Stimulated activated CD8-positive, alpha-beta memory T cell treated with anti-CD3 and anti-CD28 coated beads, Interleukin-2, amount 100 ng/mL, for 1 hour (primary cell): ENCODE measurements around the gene RNASEH1.
A peak's percentile ranks its signal among the peaks of the same experiment; 100 is the strongest.
"Not testable (repeated sequence)": the region's sequence is repeated elsewhere in the genome, so short reads cannot be mapped to it uniquely, and the experiment has no call there.

Experiments
- DNase-seq, 2 donors: peaks; one replicate each; pipeline ENCODE4 v3.0.0-alpha.2; 2020; ENCODE audit warnings: low read depth in 2 of 2

Gene RNASEH1

GRCh38 chr2:3589086-3589485, 31.0 kb upstream of the RNASEH1 start:
- no peak for DNase-seq

GRCh38 chr2:3588084-3588483, 30.0 kb upstream of the RNASEH1 start:
- no peak for DNase-seq

- no peak for DNase-seq
Observed at GRCh38 chr2:3587432-3587831, 29.3 kb upstream of the RNASEH1 start.

GRCh38 chr2:3587021-3587420, 28.9 kb upstream of the RNASEH1 start:
- no peak for DNase-seq

GRCh38 chr2:3586220-3586619, 28.1 kb upstream of the RNASEH1 start:
- DNase-seq: no peak

GRCh38 chr2:3585261-3586109, 27.4 kb upstream of the RNASEH1 start:
- no peak for DNase-seq

- DNase-seq: no peak
Observed at GRCh38 chr2:3584608-3585260, 26.6 kb upstream of the RNASEH1 start.

- no peak for DNase-seq
Observed at GRCh38 chr2:3584076-3584475, 25.9 kb upstream of the RNASEH1 start.

GRCh38 chr2:3581367-3582262, 23.5 kb upstream of the RNASEH1 start:
- no peak for DNase-seq

GRCh38 chr2:3580449-3580848, 22.3 kb upstream of the RNASEH1 start:
- DNase-seq: no peak

- no peak for DNase-seq
Observed at GRCh38 chr2:3578987-3579386, 20.9 kb upstream of the RNASEH1 start.

- DNase-seq: not testable (repeated sequence)
Observed at GRCh38 chr2:3576263-3576630, 18.1 kb upstream of the RNASEH1 start.

GRCh38 chr2:3575534-3576262, 17.6 kb upstream of the RNASEH1 start:
- DNase-seq: no peak

- DNase-seq: no peak
Observed at GRCh38 chr2:3574155-3574554, 16.0 kb upstream of the RNASEH1 start.

GRCh38 chr2:3572620-3573019, 14.5 kb upstream of the RNASEH1 start:
- no peak for DNase-seq

- DNase-seq: no peak
Observed at GRCh38 chr2:3571284-3571683, 13.2 kb upstream of the RNASEH1 start.

GRCh38 chr2:3569656-3570055, 11.5 kb upstream of the RNASEH1 start:
- DNase-seq: not testable (repeated sequence)

- no peak for DNase-seq
Observed at GRCh38 chr2:3566806-3567205, 8.7 kb upstream of the RNASEH1 start.

GRCh38 chr2:3565117-3565516, 7.0 kb upstream of the RNASEH1 start:
- no peak for DNase-seq

- no peak for DNase-seq
Observed at GRCh38 chr2:3563521-3563976, 5.4 kb upstream of the RNASEH1 start.

GRCh38 chr2:3557639-3558204, 411 bp downstream of the RNASEH1 start:
- DNase-seq: peak in 1 of 2 donors; percentile 4
